Astrocyte (in vitro differentiated cells and primary cell): ENCODE data around the gene DLG1.

ENCODE experiments used
- CTCF ChIP-seq: IDR thresholded peaks from 2 replicates; pipeline ENCODE4 v1.5.1; 2011; ENCODE audit warnings: low read depth, mild to moderate bottlenecking, inconsistent platforms, low read length, moderate library complexity; ENCODE audit not compliant: insufficient read depth
- EZH2 ChIP-seq: IDR thresholded peaks from 2 replicates; pipeline ENCODE4 v1.6.1; 2012; ENCODE audit warnings: mild to moderate bottlenecking, low read length, inconsistent platforms; ENCODE audit not compliant: insufficient read depth

GRCh38 chr3:197064771-197065170 lies 233.6 kb downstream of the DLG1 start:
- TF ChIP-seq CTCF (no peak), EZH2 (no peak)
